GM12864 (cell line): ENCODE results near the gene DSCAM.

Experiments
- DNase-seq: peaks from one replicate; pipeline ENCODE4 v3.0.0-alpha.2; 2011; ENCODE audit warnings: low read depth
- H3K4me3 ChIP-seq: 2 replicates; pipeline ENCODE4 v1.5.1; 2011; ENCODE audit warnings: mild to moderate bottlenecking, low read depth, low read length, control low read depth
- TF ChIP-seq, protein P1 (sequence below): IDR thresholded peaks from 2 replicates; pipeline ENCODE4 v1.5.1; 2011; ENCODE audit warnings: low read depth, mild to moderate bottlenecking, moderate library complexity, low read length, control low read depth, inconsistent platforms; ENCODE audit errors: missing control alignments

Gene DSCAM

GRCh38 chr21:40339050-40339449, 507.9 kb downstream of the DSCAM start:
- TF ChIP-seq, protein P1, sequence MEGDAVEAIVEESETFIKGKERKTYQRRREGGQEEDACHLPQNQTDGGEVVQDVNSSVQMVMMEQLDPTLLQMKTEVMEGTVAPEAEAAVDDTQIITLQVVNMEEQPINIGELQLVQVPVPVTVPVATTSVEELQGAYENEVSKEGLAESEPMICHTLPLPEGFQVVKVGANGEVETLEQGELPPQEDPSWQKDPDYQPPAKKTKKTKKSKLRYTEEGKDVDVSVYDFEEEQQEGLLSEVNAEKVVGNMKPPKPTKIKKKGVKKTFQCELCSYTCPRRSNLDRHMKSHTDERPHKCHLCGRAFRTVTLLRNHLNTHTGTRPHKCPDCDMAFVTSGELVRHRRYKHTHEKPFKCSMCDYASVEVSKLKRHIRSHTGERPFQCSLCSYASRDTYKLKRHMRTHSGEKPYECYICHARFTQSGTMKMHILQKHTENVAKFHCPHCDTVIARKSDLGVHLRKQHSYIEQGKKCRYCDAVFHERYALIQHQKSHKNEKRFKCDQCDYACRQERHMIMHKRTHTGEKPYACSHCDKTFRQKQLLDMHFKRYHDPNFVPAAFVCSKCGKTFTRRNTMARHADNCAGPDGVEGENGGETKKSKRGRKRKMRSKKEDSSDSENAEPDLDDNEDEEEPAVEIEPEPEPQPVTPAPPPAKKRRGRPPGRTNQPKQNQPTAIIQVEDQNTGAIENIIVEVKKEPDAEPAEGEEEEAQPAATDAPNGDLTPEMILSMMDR, result no peak
- no peak overlapping the region for H3K4me3 ChIP-seq
- no peak for DNase-seq

GRCh38 chr21:40337981-40338380, 509.0 kb downstream of the DSCAM start:
- TF ChIP-seq, protein P1, result no peak

GRCh38 chr21:40335704-40336103, 511.3 kb downstream of the DSCAM start:
- DNase-seq, result no peak
- TF ChIP-seq, protein P1, result no peak
- no peak overlapping the region for H3K4me3 ChIP-seq

More at GRCh38 chr21:40337981-40338380, 509.0 kb downstream of the DSCAM start:
- no peak for DNase-seq
- H3K4me3 ChIP-seq, result no peak overlapping the region

DNA sequence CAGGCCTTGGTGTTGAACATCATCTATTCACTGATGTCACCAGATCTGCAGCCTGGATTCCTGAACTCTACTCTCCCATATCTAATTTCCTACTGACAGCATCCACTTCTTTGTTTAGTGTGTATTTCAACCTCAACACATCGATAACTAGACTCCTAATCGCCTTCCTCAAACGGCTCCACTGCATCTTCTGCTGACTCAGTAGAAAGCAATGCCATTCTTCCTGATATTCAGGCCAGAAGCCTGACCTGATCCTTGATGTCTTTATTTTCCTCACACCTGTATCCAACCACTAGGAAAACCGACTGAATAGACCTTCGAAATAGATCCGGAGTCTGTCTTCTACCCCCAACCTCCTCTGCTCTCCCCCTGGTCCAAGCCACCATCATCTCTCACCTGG, 512.8 kb downstream of the DSCAM start:
- no peak for DNase-seq
- no peak overlapping the region for H3K4me3 ChIP-seq
- TF ChIP-seq, protein P1, result no peak

DNA sequence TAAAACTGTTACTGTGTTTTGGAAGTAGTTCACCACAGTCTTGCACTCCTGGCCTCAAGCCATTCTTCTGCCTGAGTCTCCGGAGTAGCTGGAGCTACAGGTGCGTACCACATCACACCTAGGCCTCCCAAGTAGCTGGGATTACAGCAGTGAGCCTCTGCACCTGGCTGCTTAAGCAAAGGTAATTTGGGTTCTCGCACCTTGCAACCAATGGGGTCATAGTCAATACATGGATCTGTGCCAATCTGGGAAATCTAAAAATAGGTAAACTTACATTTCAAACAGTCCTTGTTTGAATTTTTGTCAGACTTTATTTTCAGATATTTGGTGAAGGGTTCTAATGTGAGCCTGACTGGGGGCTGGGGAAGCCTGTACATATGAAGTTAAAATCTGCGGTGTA, 513.2 kb downstream of the DSCAM start:
- TF ChIP-seq, protein P1, result no peak

DNA sequence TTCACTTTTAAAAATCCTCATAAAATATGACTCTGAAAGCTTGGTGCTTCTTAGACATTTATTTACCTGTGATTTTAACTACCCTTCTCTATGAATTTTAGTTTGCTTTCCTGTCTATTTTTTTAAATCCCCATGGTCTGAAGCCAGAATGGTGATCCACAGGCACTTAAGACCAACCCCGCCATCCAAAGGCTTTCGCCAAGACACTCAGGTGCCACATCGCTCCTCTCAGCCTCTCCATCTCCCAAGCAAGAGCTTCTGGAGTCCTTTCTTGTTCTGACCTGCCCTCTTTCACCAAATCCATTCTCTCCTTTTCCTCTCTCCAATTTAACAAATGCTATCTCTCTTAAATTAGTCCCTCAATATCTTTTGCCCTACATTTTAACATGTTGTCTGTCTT, 515.2 kb downstream of the DSCAM start:
- TF ChIP-seq, protein P1, result no peak
- no peak for DNase-seq
- H3K4me3 ChIP-seq, result no peak overlapping the region

More for the DNA sequence above, 513.2 kb downstream of the DSCAM start:
- DNase-seq, result no peak
- no peak overlapping the region for H3K4me3 ChIP-seq

DNA sequence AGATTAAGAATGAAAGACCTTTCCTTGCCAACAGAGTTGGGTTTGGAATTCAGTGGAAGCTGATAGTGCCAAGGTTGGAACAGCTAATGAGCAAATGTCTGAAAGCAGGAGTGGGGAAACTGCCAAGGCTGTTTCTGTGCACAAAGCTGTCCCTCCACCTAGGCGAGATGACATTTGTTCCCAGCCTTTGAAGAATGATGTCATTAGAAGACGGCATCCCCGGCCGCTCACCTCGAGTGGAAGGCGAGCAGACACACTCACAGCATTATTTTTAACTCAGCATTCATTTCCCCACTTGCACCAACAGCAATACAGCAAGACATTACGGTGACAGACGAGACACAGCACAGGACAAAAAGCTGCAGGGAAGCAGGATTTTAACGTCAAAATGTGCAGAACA, 515.8 kb downstream of the DSCAM start:
- DNase-seq, result no peak
- TF ChIP-seq, protein P1, result no peak
- H3K4me3 ChIP-seq, result no peak overlapping the region
